Endometrium (tissue), 2 donors: Measurements from ENCODE around the gene EXOG.

Experiments
- FAIRE-seq: peaks from 2 replicates; lab custom pipeline; 2012; peaks lifted over from hg19 to GRCh38; lab: Jason Lieb, UNC
- donor health status: control.
- donor health status: control.

EXOG gene

GRCh38 chr3:38496131-38496910, at the start of gene EXOG:
Gene EXOG, plus strand, starts transcription at chr3:38496340. Its CDS starts 28 bp downstream, at chr3:38496368.
- no peak for FAIRE-seq

DNA sequence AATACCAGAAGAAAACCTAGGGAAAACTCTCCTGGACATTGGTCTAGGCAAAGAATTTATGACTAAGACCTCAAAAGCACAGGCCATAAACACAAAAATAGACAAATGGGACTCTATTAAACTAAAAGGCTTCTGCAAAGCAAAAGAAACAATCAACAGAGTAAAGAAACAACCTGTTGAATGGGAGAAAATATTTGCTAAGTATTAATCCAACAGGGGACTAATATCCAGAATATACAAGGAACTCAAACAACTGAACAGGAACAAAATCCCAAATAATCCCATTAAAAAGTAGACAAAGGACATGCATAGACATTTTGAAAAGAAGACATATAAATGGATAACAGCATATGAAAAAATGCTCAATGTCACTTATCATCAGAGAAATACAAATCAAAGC, 49.3 kb upstream of the EXOG start:
- no peak for FAIRE-seq

DNA sequence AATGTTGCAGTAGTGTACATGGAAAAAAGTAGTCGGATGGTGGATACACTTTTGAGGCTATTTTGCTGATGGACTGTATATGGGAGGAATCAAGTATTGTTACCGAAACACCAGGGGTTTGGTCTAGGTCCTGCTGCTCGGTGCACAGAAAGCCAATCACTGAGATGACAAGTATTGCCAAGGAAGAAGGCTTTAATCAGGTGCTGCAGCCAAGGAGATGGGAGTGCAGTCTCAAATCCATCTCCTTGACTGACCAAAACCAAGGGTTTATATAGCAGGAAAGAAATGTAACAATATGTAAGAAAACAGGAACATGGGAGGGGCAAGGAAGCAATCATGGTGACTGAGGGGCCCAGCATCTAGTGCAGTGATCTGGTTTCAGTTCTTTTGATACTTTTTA, 45.3 kb upstream of the EXOG start:
- no peak for FAIRE-seq

GRCh38 chr3:38453075-38453912, 42.8 kb upstream of the EXOG start, which contains the start of gene ACVR2B:
Gene ACVR2B, plus strand, starts transcription at chr3:38453890. Its CDS starts 433 bp downstream, at chr3:38454323.
- no peak for FAIRE-seq

GRCh38 chr3:38453913-38454177, 42.3 kb upstream of the EXOG start:
- no peak for FAIRE-seq

- no peak for FAIRE-seq
Observed at GRCh38 chr3:38454178-38454883, 41.8 kb upstream of the EXOG start.

GRCh38 chr3:38454884-38455638, 41.1 kb upstream of the EXOG start:
- no peak for FAIRE-seq

GRCh38 chr3:38455639-38456430, 40.3 kb upstream of the EXOG start:
- FAIRE-seq: no peak

- FAIRE-seq: no peak
Observed at GRCh38 chr3:38457111-38458003, 38.8 kb upstream of the EXOG start.

DNA sequence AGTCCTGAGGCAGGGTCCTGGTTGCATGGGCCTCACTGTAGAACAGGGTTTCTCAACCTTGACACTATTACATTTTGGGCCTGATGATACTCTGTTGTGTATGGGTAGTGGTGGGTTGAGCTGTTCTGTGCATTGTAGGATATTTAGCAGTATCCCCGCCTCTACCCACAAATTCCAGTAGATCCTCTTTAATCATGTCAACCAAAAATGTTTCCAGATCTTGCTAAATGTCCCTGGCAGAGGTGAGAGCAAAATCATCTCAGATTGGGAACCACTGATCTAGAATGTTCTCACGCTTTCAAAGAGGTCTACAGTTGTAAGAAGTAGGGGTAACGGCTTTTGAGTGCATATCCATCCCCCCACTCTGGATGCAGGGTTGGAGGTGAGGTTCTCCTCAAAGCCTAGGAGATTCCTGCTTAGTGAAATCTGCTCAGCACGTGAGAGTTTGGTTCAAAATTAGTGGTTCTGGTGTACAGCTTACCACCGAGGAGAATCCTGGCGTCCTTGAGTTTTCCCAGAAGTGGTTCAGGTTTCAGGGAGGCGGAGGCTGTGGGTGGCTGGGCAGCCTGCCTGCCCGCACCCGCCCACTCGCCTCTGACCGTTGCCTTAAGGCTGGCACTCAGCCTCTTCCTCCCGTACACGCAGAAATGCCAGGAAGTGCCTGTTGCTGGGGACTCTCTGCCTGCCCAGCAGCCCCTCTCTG, 37.2 kb upstream of the EXOG start:
- FAIRE-seq: no peak

- FAIRE-seq: no peak
Observed at GRCh38 chr3:38459499-38460048, 36.6 kb upstream of the EXOG start.

DNA sequence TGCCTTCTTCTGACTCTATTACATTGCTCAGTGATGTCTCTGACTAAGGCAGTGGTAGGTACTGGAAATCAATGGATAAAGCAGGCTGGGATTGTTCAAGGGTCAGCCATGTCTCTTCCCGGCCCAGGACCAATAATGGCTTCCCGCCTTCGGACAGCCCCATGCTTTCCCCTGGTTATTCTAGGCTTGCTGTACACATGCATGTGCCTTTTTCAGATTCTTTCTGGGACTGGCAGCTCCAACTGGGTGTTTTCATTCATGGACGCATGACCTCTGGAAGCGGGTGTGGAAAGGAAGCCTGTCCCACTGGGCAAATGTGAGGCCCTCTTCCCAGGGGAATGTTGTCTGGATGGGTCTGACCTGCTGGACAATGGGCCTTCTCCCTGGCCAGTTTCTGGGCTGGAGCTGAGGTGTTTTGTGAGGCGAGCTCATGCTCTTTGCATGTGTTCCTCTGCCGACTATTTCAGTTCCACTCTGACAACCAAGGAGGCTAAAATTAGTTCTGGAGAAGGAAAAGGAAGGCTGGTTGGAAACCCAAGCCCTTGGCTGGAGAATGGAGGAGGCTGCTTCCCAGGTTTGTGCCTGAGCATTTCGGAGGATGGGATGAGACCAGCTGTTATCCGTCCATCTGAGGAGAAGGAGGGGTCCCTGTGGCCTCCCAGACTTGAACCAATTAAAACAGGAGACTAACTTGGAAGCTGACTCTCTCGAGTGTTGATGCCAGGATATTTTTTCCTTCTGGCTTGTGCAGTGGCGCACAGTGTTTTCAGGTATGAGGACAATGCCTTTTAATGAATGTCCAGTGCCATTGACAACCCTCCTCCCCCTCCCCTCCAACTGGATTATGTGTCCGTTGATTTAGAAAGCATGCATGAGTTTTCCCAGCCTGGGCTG, 35.5 kb upstream of the EXOG start:
- no peak for FAIRE-seq

- no peak for FAIRE-seq
Observed at GRCh38 chr3:38465588-38466154, 30.5 kb upstream of the EXOG start.

DNA sequence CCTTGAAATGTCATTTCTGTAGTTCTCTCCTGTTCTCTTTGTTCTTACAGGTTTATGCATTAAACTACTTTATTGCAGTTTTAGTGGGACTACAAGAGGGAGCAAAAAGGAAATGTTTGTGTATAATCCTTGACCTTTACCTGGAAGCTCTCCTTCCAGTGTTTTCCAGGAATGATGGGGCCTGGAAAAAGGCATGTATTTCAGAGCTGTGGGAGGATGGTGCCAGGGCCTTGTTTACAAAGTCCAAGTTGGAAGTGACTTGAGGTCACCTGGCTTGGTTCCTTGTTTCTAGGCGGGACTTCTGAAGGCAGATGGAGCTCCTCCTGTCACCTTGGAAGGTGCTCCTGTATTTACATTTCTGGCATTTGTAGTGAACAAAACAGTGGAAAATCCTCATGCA, 27.4 kb upstream of the EXOG start:
- FAIRE-seq: no peak

DNA sequence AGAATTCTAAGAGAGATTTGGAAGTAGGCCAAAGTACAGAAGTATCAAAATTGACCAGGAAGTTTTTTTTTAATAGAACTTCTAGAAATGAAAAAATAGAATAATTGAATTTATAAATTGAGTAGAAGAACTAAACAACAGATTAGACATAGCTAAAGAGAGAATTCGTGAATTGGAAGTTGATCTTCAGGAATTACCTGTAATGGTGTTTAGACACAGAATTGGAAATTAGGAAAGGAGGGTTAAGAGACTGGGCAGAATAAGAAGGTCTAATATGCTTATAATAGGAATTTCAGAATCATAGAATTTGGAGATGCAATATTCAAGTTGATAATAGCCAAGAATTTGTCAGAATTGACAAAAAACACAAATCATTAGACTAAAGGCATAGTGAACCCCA, 26.3 kb upstream of the EXOG start:
- FAIRE-seq: no peak

GRCh38 chr3:38471260-38471857, 24.8 kb upstream of the EXOG start:
- FAIRE-seq: no peak

DNA sequence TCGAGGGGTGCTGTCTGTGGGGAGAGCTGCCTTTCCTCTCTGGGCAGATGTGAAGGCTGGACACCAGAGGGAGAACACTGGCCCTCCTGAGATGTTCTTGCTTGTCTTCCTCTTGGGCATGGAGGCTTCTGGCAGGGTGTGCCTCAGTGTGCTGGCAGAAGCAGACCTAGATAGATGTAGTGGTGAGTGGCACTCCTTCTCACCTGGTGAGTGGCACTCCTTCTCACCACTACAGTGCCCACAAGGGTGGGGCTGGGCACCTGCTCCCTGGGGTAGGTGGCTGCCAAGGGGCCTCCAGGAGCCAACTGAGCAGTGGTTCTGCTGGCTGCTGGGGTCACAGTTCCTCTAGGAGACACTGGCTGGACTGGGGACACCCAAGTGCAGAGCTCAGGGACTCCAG, 23.8 kb upstream of the EXOG start:
- no peak for FAIRE-seq

GRCh38 chr3:38473229-38473628, 22.9 kb upstream of the EXOG start:
- FAIRE-seq: no peak
